K562 (cell line): ENCODE measurements around the gene PRDM11. TPM values are rescaled to one million over a fixed set of nuclear protein-coding genes. Genes with fewer than 3 reads are reported as not detected.

Source experiments
- BRF1 ChIP-seq: IDR thresholded peaks from 3 replicates; pipeline ENCODE4 v1.6.1; 2011; ENCODE audit warnings: borderline replicate concordance, mild to moderate bottlenecking; ENCODE audit not compliant: insufficient read length; ENCODE audit errors: extremely low read depth
- HNRNPL ChIP-seq: fragments of 200-400 bp; formaldehyde crosslinking; IDR thresholded peaks from 2 replicates; pipeline ENCODE4 v1.6.1; 2017; ENCODE audit warnings: low read depth, mild to moderate bottlenecking, low read length
- KDM4B ChIP-seq, 2 experiments: fragments of 450-650 bp in 1 of 2; sonication (generic) in 1 of 2; IDR thresholded peaks; 2 replicates each; pipeline ENCODE4 v1.6.1; 2016 to 2017; ENCODE audit warnings: borderline replicate concordance in 2 of 2, antibody characterized with exemption in 1 of 2, low read depth in 1 of 2, mild to moderate bottlenecking in 1 of 2
- MECOM ChIP-seq: fragments of 250-450 bp; sonication (Bioruptor Pico); IDR thresholded peaks from 2 replicates; pipeline ENCODE4 v1.8.0; 2022; ENCODE audit warnings: inconsistent platforms
- NFXL1 ChIP-seq: fragments of 450-650 bp; formaldehyde crosslinking; IDR thresholded peaks from 2 replicates; pipeline ENCODE4 v1.4.0; 2021; ENCODE audit warnings: mild to moderate bottlenecking
- REST ChIP-seq, 2 experiments: fragments of 450-650 bp; formaldehyde crosslinking in 1 of 2; IDR thresholded peaks; 2 replicates each; pipeline versions ENCODE4 v1.4.0 to v1.6.1; 2014 to 2020; ENCODE audit warnings: mild to moderate bottlenecking in 2 of 2, borderline replicate concordance in 1 of 2, low read depth in 1 of 2
- RNF2 ChIP-seq: sonication (generic); IDR thresholded peaks from 2 replicates; pipeline ENCODE4 v1.6.1; 2016
- TOE1 ChIP-seq, 2 experiments: fragments of 450-650 bp in 1 of 2; sonication (generic) in 1 of 2; formaldehyde crosslinking in 1 of 2; IDR thresholded peaks; 2 replicates each; pipeline versions ENCODE4 v1.7.1 to v1.8.0; 2016 to 2022; ENCODE audit warnings: borderline replicate concordance in 2 of 2, mild to moderate bottlenecking in 2 of 2, antibody characterized with exemption in 1 of 2, inconsistent platforms in 1 of 2, low read depth in 1 of 2, missing genetic modification reagents in 1 of 2, moderate library complexity in 1 of 2
- TRIM24 ChIP-seq, 2 experiments: fragments of 450-650 bp; IDR thresholded peaks; 2 replicates each; pipeline ENCODE4 v1.6.1; 2016
- ZNF408 ChIP-seq: fragments of 250-450 bp; sonication (Bioruptor Pico); IDR thresholded peaks from 2 replicates; pipeline ENCODE4 v1.4.0; 2020; ENCODE audit warnings: low read depth, mild to moderate bottlenecking, moderate library complexity
- polyA plus RNA-seq, 8 experiments: library from polyadenylated mRNA; depleted of rRNA in 4 of 8; stranded (reverse) in 5 of 8; unstranded in 3 of 8; fragments of >200 nt; fragmentation: Nextera tagmentation in 2 of 8; fragmentation: Illumina TruSeq in 1 of 8; extraction: Ambion mirVana in 2 of 8; extraction: Trizol in 1 of 8; gene quantifications; 2 replicates each; pipeline versions ENCODE4 v1.2.1 to v1.2.3, GENCODE V29; 2011 to 2014; ENCODE audit warnings: inconsistent platforms in 1 of 8, missing spikeins in 1 of 8
- total RNA-seq, 7 experiments: library from RNA; depleted of rRNA in 6 of 7; stranded (reverse); fragments of >200 nt in 6 of 7; fragmentation: Illumina TruSeq in 2 of 7; extraction: Trizol in 2 of 7; gene quantifications; 2 replicates each; pipeline versions ENCODE4 v1.2.1 to v1.2.3, GENCODE V29; 2011 to 2021; ENCODE audit warnings: low replicate concordance in 1 of 7

The PRDM11 gene
- total and polyA plus RNA-seq, 9 of the 15 experiments (the other 6 are each of a cell fraction or from before 2014, with no cell fraction given), result 0.01 to 1.1 (median 0.29) TPM

- TF ChIP-seq REST (IDR thresholded peaks at IDR 0.05; ENCODE audit: borderline replicate concordance) (no peak), REST (CRISPR knock-in tag; IDR thresholded peaks at IDR 0.05; ENCODE audit: low read depth) (no peak), RNF2 (no peak), KDM4B (IDR thresholded peaks at IDR 0.05; ENCODE audit: borderline replicate concordance in 2 of 2, low read depth in 1 of 2) (no peak), TOE1 (IDR thresholded peaks at IDR 0.05; ENCODE audit: borderline replicate concordance) (no peak), TOE1 (CRISPR knock-in tag; IDR thresholded peaks at IDR 0.05; ENCODE audit: borderline replicate concordance, low read depth) (no peak), NFXL1 (CRISPR knock-in tag) (no peak), ZNF408 (CRISPR knock-in tag) (no peak), TRIM24 (IDR thresholded peaks at IDR 0.05) (no peak), MECOM (CRISPR knock-in tag) (no peak), BRF1 (no peak), HNRNPL (no peak)
Measured at GRCh38 chr11:45171550-45171949, 25.1 kb downstream of the PRDM11 start (continued).
